Stimulated activated CD4-positive, alpha-beta T cell treated with anti-CD3 and anti-CD28 coated beads, Interleukin-15, amount 100 ng/mL, for 24 hours (primary cell): ENCODE data around the gene DNAI1.

Experiments used
- DNase-seq: peaks from one replicate; pipeline ENCODE4 v3.0.0-alpha.2; 2020

Gene DNAI1

GRCh38 chr9:34546834-34547827 is 88.5 kb downstream of the DNAI1 start:
- peak; percentile 75 for DNase-seq

DNA sequence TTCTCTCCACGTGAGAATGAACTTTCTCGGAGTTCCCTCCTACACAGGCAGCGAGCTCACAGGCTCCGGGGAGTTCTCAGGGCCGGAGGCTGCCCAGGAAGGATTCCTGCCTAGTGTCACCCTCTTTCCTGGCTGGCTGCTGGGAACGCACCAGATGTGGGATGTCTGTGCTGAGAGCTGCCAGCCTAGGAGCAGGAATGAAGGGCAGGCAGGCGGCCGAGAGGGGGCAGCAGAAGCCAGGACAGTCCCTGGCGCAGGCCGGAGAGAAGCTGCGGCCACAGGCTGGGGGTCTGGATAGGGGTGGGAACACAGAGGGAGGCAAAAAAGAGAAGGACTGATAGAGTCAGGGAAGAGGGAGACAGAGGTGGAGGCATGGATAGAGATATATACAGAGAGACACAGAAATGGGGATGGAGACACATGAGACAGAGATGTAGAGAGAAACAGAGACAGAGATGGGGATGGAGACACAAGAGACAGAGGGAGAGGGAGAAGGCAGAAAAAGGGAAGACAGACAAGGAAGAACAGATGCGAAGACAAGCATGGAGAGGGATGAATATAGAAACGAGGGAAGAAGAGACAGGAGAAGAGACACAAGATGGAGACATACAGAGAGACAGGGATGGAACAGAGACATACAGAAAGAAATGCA is 89.5 kb downstream of the DNAI1 start:
- peak; percentile 56 for DNase-seq

GRCh38 chr9:34549407-34549732 is 90.8 kb downstream of the DNAI1 start:
- no peak for DNase-seq

DNA sequence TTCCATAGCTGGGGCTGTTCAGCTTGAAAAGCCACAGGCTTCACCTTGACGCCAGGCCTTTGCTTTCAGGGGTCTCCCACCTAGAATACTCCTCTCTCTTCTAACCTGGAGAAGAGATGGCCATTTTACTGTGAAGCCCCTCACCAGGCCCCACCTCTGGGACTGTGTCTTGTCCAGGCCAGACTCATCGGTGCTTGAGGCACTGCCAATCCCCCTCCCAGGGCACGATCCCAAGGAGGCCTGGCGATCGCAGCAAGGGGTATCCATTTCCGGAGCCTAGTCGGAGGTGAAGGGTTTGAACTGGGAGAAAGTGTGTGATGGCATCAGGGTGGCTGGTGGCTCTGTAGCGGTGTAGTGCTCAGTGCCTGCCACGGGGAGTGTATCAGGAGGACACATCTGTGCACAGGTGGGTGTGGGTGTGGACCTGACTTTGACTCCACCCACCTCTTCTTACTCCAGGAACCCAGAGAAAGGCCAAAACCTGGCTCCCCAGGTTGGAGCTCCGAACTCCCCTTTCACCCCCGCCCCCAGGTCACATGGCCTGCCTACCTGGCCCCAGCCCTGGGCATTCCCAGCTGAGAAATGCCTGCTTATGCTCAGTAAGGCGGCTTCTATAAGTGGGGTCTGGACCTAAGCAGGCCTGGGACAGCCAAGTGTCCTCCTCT is 91.5 kb downstream of the DNAI1 start:
- no peak for DNase-seq

DNA sequence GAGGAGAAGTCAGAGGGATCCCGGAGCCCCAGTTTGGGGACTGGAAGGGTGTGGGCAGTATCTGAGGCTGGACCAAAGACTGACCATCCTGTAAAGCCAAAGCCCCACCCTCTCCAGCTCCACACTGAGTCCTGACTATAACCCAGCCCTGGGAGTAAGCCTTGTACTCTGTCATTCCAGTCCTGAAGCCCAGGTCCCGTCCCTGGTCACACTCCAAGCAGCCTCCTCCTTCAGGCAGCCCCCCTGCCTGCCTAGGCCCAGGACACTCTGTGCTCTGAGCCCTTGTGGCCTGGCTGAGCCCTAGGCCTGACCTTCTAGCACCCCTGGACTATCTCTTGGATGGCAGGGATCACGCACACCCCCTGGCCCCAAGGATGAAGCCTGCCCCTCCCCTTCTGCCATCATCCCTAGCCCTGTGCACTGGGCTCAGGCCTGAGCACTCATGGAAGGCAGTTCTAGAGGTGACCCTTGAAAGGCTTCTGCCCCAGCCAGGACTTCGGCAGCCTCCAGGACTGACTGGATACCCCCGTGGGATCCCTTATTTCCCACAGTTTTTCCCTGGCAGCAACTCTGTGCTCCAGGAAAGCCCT is 92.2 kb downstream of the DNAI1 start:
- DNase-seq = no peak

DNA sequence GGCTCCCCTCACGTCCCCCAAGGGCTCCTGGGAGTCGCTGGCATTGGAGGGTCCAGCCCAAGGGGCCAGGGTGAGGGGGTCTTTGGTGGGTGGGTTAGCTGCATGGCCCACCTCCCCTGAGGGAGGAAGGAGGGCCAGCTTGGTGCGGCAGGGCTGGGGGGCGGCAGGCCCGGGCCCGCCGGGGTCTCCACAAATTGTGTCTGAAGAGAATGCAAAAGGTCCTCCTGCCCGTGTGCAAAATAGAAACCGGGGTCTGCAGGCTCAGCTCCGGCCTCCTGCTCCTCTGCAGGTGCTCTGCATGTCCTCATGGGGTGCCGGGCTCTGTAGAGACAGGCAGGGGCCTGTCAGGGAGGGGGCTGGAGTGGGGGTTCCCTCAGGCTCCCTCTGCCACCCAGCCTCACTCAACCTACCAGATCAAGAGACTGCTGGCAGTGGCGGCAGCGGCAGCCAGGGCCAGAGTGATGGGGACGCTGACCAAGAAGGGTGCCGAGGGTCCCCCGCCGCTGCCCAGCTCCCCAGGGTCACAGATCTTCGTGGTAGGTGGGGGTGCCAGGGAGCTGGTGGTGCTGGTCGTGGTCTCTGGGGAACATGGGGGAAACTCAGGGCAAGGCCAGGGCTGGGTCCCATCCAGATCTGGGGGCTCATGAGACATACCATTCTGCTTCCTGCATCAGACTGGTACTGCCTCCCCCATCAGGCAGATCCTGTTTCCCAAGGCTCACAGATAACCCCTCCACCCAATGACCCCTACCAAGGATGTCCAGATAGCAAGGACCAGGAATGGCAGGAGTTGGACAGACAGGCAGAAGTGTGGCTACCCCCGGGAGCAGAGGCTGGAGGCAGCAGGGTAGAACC is 93.4 kb downstream of the DNAI1 start:
- DNase-seq = no peak

- no peak for DNase-seq
Observed at GRCh38 chr9:34552606-34552981, 94.0 kb downstream of the DNAI1 start.

DNA sequence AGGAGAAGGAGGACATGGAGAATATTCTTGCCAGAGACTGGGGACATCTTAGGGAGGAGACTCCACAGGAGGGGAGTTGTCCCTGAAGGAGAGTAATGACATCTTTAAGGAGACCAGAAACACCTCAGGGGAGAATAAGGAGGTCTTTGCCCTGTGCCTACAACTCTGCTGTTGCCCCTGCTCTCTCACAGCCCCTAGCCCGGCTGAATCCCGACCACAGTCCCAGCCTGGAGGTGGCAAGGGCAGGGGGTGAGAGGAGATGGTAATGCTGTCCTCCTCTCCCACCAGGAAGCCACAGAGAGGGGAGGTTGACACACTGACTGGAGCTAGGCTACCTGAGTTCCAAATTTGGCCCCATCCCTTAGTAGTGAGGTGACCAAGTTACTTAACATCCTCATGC is 94.4 kb downstream of the DNAI1 start:
- DNase-seq = no peak

GRCh38 chr9:34553511-34554021 is 95.0 kb downstream of the DNAI1 start:
- DNase-seq = no peak

- no peak for DNase-seq
Observed at GRCh38 chr9:34554211-34555001, 95.8 kb downstream of the DNAI1 start.

GRCh38 chr9:34555002-34555348 is 96.4 kb downstream of the DNAI1 start:
- DNase-seq = no peak

DNA sequence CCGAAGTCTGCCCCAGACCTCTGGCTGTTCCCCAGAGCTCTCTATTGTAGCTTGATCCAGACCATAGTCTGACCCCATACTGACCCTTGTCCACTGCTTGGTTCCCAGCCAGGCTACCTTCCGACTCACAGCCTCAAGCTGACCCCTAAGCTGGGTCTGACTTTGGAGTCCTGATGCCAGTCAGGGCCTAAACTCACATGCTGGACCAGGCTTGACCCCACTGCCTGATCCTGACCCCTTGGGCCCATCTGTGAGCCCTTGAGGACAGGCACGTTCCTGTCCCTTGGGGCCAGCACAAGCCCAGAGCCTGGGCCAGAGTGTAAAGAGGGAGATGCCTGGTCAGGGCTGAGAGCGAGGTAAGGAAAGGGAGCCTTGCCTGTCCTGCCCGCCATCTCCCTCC is 96.9 kb downstream of the DNAI1 start:
- DNase-seq = no peak

GRCh38 chr9:34555936-34556525 is 97.4 kb downstream of the DNAI1 start:
- no peak for DNase-seq

GRCh38 chr9:34556949-34557348 is 98.3 kb downstream of the DNAI1 start:
- no peak for DNase-seq

GRCh38 chr9:34557426-34558321 is 99.1 kb downstream of the DNAI1 start:
- no peak for DNase-seq

- DNase-seq = no peak
Observed at GRCh38 chr9:34558364-34558763, 99.8 kb downstream of the DNAI1 start.

DNA sequence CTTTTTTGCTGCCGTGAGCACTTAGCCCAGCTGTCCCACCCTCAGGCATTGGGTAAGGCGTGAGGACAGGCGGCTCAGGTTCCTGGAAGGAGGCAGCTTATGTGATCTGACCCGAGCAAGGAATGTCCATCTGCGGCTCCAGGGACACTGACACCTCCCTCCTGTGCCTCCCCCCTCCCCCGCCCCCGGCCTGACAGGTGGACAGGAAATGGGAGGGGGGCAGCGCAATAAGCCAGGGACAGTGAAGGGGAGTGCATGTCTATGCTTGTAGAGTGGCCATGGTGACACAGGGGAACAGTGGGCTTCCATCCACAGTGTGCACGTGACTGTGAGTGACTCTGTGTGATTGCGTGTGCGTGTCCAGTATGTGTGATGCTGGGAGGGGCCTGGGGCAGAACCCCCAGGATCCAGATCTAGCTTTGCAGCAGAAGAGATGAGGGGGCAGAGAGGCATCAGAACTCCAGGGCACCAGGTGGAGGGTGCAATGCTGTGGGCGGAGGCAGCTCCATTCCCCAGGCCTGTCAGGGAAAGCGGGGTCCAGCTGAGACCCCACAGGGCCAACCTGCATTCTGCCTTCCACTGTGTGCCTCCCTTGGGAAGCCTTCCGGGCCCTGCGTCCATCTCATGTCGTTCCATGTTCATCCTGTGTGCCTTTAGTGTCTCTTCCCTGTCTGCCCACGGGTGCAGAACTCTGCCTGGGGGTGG is 100.5 kb downstream of the DNAI1 start:
- no peak for DNase-seq

DNA sequence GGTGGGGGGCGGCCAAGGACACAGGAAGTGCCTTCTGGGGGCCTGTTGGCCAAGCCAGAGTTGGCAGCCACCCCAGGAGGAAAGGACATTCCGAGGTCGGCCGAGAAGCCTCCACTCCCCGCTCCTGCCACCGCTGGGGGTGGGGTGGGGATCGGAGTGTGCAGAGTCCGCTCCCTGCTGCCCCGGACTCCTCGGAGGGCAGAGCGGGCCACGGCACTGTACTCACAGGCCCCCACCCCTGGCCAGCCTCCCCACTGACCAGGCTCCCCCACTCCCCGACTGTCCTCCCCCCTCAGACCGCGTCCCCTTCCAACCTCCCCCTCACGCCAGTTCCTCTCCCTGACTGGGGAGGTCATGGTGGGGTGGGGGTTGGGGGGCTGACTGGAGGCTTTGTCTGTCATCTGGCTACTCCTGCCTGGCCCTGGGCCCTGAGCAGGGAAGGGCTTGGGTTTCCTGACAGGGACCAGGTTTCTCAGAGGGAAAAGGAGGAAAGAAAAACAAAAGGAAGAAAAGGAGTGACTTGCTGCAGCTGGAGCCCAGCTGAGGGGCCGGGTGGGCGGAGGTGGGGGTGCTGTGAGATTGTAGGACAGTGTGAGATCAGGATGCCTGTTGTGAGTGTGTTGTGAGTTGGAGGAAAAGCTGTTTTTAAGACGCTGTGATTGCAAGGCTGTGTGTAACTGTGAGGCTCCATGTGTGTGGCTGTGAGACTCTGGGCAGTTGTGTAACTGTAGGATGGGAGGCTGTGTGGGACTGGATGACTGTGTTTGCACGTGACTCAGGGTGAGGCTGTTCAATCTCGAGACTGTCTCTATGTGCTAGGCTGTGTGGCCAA is 101.2 kb downstream of the DNAI1 start:
- DNase-seq = no peak
